H9 (cell line): Measurements from ENCODE around the gene PJVK. TPM values are rescaled to one million over a fixed set of nuclear protein-coding genes. Genes with fewer than 3 reads are reported as not detected.

Experiments
- DNase-seq: peaks from one replicate; pipeline ENCODE4 v3.0.0-alpha.2; 2017
- H2AFZ ChIP-seq: one replicate; pipeline ENCODE4 v1.6.1; 2013; ENCODE audit warnings: mild to moderate bottlenecking, low read length, control low read depth, moderate library complexity
- H2AK5ac ChIP-seq: 2 replicates; pipeline ENCODE4 v1.6.1; 2013; ENCODE audit warnings: low read length, control low read depth, mixed read lengths; ENCODE audit not compliant: insufficient read length
- H2BK120ac ChIP-seq: one replicate; pipeline ENCODE4 v1.6.1; 2013; ENCODE audit warnings: low read depth, mild to moderate bottlenecking, low read length, control low read depth, inconsistent platforms; ENCODE audit not compliant: poor library complexity, severe bottlenecking
- H2BK12ac ChIP-seq: 2 replicates; pipeline ENCODE4 v1.6.1; 2013; ENCODE audit warnings: low read length, control low read depth, mixed read lengths, low read depth; ENCODE audit not compliant: insufficient read length
- H2BK15ac ChIP-seq: 2 replicates; pipeline ENCODE4 v1.6.1; 2013; ENCODE audit warnings: low read depth, low read length, control low read depth
- H2BK20ac ChIP-seq: one replicate; pipeline ENCODE4 v1.6.1; 2013; ENCODE audit warnings: low read depth, mild to moderate bottlenecking, low read length, control low read depth, inconsistent platforms; ENCODE audit not compliant: poor library complexity, severe bottlenecking
- H2BK5ac ChIP-seq: 2 replicates; pipeline ENCODE4 v1.6.1; 2013; ENCODE audit warnings: low read length, control low read depth, mixed read lengths; ENCODE audit not compliant: insufficient read length
- H3K14ac ChIP-seq: 2 replicates; pipeline ENCODE4 v1.6.1; 2013; ENCODE audit warnings: low read length, control low read depth; ENCODE audit not compliant: insufficient read depth
- H3K18ac ChIP-seq: 2 replicates; pipeline ENCODE4 v1.6.1; 2013; ENCODE audit warnings: low read depth, mild to moderate bottlenecking, mixed read lengths, low read length, control low read depth; ENCODE audit not compliant: insufficient read length
- H3K23ac ChIP-seq: 2 replicates; pipeline ENCODE4 v1.6.1; 2013; ENCODE audit warnings: low read length, control low read depth, mixed read lengths, low read depth; ENCODE audit not compliant: insufficient read length
- H3K23me2 ChIP-seq: 2 replicates; pipeline ENCODE4 v1.6.1; 2013; ENCODE audit warnings: low read depth, mild to moderate bottlenecking, mixed read lengths, low read length, control low read depth; ENCODE audit not compliant: insufficient read length, poor library complexity, severe bottlenecking
- H3K27ac ChIP-seq: 2 replicates; pipeline ENCODE4 v1.5.1; 2013; ENCODE audit warnings: low read length, control low read depth, mixed read lengths, low read depth; ENCODE audit not compliant: insufficient read length
- H3K27me3 ChIP-seq: 2 replicates; pipeline ENCODE4 v1.6.1; 2013; ENCODE audit warnings: low read length, control low read depth, inconsistent platforms; ENCODE audit not compliant: insufficient read depth
- H3K4ac ChIP-seq: 2 replicates; pipeline ENCODE4 v1.6.1; 2013; ENCODE audit warnings: low read depth, mild to moderate bottlenecking, control low read depth, inconsistent platforms, low read length, moderate library complexity
- H3K4me1 ChIP-seq: 2 replicates; pipeline ENCODE4 v1.6.1; 2013; ENCODE audit warnings: low read length, control low read depth, inconsistent platforms; ENCODE audit not compliant: insufficient read depth
- H3K4me2 ChIP-seq: 2 replicates; pipeline ENCODE4 v1.6.1; 2013; ENCODE audit warnings: low read length, control low read depth, mixed read lengths; ENCODE audit not compliant: insufficient read length, insufficient read depth
- H3K56ac ChIP-seq: 2 replicates; pipeline ENCODE4 v1.6.1; 2013; ENCODE audit warnings: low read depth, mild to moderate bottlenecking, mixed read lengths, low read length, control low read depth; ENCODE audit not compliant: insufficient read length
- H3K79me1 ChIP-seq: 2 replicates; pipeline ENCODE4 v1.6.1; 2013; ENCODE audit warnings: low read depth, mild to moderate bottlenecking, moderate library complexity, low read length, control low read depth, inconsistent platforms; ENCODE audit not compliant: insufficient read depth, poor library complexity, severe bottlenecking
- H3K79me2 ChIP-seq: 2 replicates; pipeline ENCODE4 v1.6.1; 2013; ENCODE audit warnings: low read length, control low read depth, inconsistent platforms; ENCODE audit not compliant: insufficient read depth
- H3K9ac ChIP-seq: 2 replicates; pipeline ENCODE4 v1.6.1; 2013; ENCODE audit warnings: low read length, control low read depth, mixed read lengths; ENCODE audit not compliant: insufficient read length; ENCODE audit errors: extremely low read depth
- H3K9me3 ChIP-seq: one replicate; pipeline ENCODE4 v1.6.1; 2013; ENCODE audit warnings: low read depth, low read length, inconsistent platforms; ENCODE audit not compliant: control insufficient read depth
- H3T11ph ChIP-seq: one replicate; pipeline ENCODE4 v1.6.1; 2013; ENCODE audit warnings: mild to moderate bottlenecking, low read length, control low read depth, inconsistent platforms
- H4K20me1 ChIP-seq: one replicate; pipeline ENCODE4 v1.6.1; 2013; ENCODE audit not compliant: control insufficient read depth, insufficient read length, insufficient read depth
- H4K5ac ChIP-seq: 2 replicates; pipeline ENCODE4 v1.6.1; 2013; ENCODE audit warnings: low read depth, mild to moderate bottlenecking, mixed read lengths, low read length, control low read depth; ENCODE audit not compliant: insufficient read length
- H4K8ac ChIP-seq: replicated peaks from 2 replicates; pipeline ENCODE4 v1.6.1; 2013; ENCODE audit warnings: low read length, control low read depth, mixed read lengths, low read depth; ENCODE audit not compliant: insufficient read length
- H4K91ac ChIP-seq: 2 replicates; pipeline ENCODE4 v1.6.1; 2013; ENCODE audit warnings: low read depth, mild to moderate bottlenecking, moderate library complexity, mixed read lengths, low read length, control low read depth; ENCODE audit not compliant: insufficient read length
- H3K27ac Mint-ChIP-seq, 3 experiments: 2 replicates in 2 of 3; 3 replicates in 1 of 3; pipeline ENCODE4 v1.8.0; 2020 to 2021; ENCODE audit warnings: mixed read lengths in 3 of 3, mild to moderate bottlenecking in 1 of 3, moderate library complexity in 1 of 3
- H3K27me3 Mint-ChIP-seq: 2 replicates; pipeline ENCODE4 v1.8.0; 2021; ENCODE audit warnings: low read depth, mild to moderate bottlenecking, moderate library complexity, mixed read lengths
- H3K36me3 Mint-ChIP-seq, 3 experiments: 2 replicates in 2 of 3; 3 replicates in 1 of 3; pipeline ENCODE4 v1.8.0; 2020 to 2021; ENCODE audit warnings: low read depth in 3 of 3, mixed read lengths in 3 of 3; ENCODE audit not compliant: insufficient read depth in 1 of 3
- H3K4me1 Mint-ChIP-seq, 2 experiments: 2 replicates each; pipeline ENCODE4 v1.8.0; 2020; ENCODE audit warnings: mixed read lengths in 2 of 2
- H3K4me3 Mint-ChIP-seq, 2 experiments: 2 replicates in 1 of 2; 3 replicates in 1 of 2; pipeline ENCODE4 v1.8.0; 2020 to 2021; ENCODE audit warnings: mild to moderate bottlenecking in 2 of 2, mixed read lengths in 2 of 2, moderate library complexity in 1 of 2
- H3K9me3 Mint-ChIP-seq, 2 experiments: 2 replicates in 1 of 2; 3 replicates in 1 of 2; pipeline ENCODE4 v1.8.0; 2020; ENCODE audit warnings: mild to moderate bottlenecking in 2 of 2, mixed read lengths in 2 of 2, moderate library complexity in 1 of 2
- WGBS: extraction: QIAGEN DNeasy Blood & Tissue Kit; methylation state at CpG from one replicate; pipeline ENCODE4 v1.1.7; 2013; ENCODE audit warnings: missing lambda C conversion rate, low lambda C conversion rate, mixed read lengths; ENCODE audit not compliant: insufficient read length; ENCODE audit errors: extremely low coverage; 5-methylcytosine and 5-hydroxymethylcytosine counted together
- total RNA-seq: library from RNA; stranded (reverse); gene quantifications from 2 replicates; pipeline ENCODE4 v1.2.1, GENCODE V29; 2021
- TF ChIP-seq, protein P1 (sequence below): fragments of 200-600 bp; sonication (generic); conservative IDR thresholded peaks from 3 replicates; pipeline ENCODE4 v1.8.0; 2021; ENCODE audit warnings: antibody characterized with exemption, mild to moderate bottlenecking

Gene PJVK
- total RNA-seq, 1 experiment from 2014 or later = 4.7 TPM

DNA sequence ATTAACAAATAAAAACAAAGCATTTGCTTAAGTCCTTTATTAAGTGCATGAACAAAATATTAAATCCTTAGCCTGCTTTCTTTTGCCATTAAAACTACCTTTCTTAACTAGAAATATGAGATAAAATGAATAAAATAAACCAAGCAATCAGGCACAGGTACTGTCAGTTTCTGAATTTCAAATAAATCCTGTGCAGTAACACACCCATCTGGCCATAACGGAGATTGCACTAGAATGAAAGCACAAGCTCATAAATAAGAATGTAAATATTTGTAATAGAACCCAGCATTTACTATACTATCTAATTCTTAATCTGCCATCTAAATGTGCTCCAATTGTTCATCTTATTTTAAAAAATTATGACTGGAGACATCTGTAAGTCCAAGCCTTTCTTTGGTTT, 32.1 kb upstream of the PJVK start:
- H3K27me3 Mint-ChIP-seq = no peaks in the 10 kb centered on the region
- Histone ChIP-seq H2BK120ac (no peak overlapping the region), H4K20me1 (no peaks in the 10 kb centered on the region), H3K79me1 (no peaks in the 10 kb centered on the region), H2BK12ac (no peak overlapping the region), H2AK5ac (no peak overlapping the region), H3K27ac (no peak overlapping the region), H2BK15ac (no peak overlapping the region), H3K4me1 (no peaks in the 10 kb centered on the region), H3K23ac (no peak overlapping the region), H4K5ac (no peak overlapping the region), H3K23me2 (peaks cover 3% of the 10 kb centered on the region), H3K9ac (no peak overlapping the region), H2AFZ (no peak overlapping the region), H3K56ac (no peak overlapping the region), H2BK20ac (no peak overlapping the region), H3K4me2 (no peak overlapping the region), H3K4ac (no peak overlapping the region), H3K18ac (no peak overlapping the region), H3K14ac (no peak overlapping the region), H3K27me3 (no peaks in the 10 kb centered on the region), H4K8ac (no peak overlapping the region), H3K9me3 (no peaks in the 10 kb centered on the region), H2BK5ac (no peak overlapping the region), H3T11ph (no peak overlapping the region), H3K79me2 (no peaks in the 10 kb centered on the region), H4K91ac (no peak overlapping the region)
- TF ChIP-seq, protein P1, sequence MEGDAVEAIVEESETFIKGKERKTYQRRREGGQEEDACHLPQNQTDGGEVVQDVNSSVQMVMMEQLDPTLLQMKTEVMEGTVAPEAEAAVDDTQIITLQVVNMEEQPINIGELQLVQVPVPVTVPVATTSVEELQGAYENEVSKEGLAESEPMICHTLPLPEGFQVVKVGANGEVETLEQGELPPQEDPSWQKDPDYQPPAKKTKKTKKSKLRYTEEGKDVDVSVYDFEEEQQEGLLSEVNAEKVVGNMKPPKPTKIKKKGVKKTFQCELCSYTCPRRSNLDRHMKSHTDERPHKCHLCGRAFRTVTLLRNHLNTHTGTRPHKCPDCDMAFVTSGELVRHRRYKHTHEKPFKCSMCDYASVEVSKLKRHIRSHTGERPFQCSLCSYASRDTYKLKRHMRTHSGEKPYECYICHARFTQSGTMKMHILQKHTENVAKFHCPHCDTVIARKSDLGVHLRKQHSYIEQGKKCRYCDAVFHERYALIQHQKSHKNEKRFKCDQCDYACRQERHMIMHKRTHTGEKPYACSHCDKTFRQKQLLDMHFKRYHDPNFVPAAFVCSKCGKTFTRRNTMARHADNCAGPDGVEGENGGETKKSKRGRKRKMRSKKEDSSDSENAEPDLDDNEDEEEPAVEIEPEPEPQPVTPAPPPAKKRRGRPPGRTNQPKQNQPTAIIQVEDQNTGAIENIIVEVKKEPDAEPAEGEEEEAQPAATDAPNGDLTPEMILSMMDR = no peak; the same call in 2 of the 3 replicates
- no peak overlapping the region for H3K4me3 Mint-ChIP-seq
- no CpG with 5 or more reads among the region's 1 CpG for WGBS
- H3K9me3 Mint-ChIP-seq = no peaks in the 10 kb centered on the region
- H3K27ac Mint-ChIP-seq = no peak overlapping the region
- DNase-seq = no peak
- H3K4me1 Mint-ChIP-seq = peaks cover 10 to 12% of the 10 kb centered on the region in 2 experiments
- no peaks in the 10 kb centered on the region; a peak in 1 of 7 replicates for H3K36me3 Mint-ChIP-seq
